Aorta (tissue), 5 donors: Measurements from ENCODE around the gene WHRN. TPM values are rescaled to one million over a fixed set of nuclear protein-coding genes. Genes with fewer than 3 reads are reported as not detected.
A peak's percentile ranks its signal among the peaks of the same experiment; 100 is the strongest.

ENCODE experiments used
- ATAC-seq: fragments of 200-7000 bp; cut with Tn5 transposase; one replicate; pipeline ENCODE4 v1.9.1; 2022; ENCODE audit warnings: moderate library complexity; ENCODE audit not compliant: low FRiP score
- DNase-seq, 2 donors: peaks; one replicate each; pipeline ENCODE4 v3.0.0-alpha.2; 2020
- H3K27ac ChIP-seq, 2 donors: one replicate each; pipeline ENCODE4 v1.5.1; 2013; ENCODE audit warnings: low read length in 2 of 2, mild to moderate bottlenecking in 2 of 2, moderate library complexity in 2 of 2, control low read depth in 1 of 2, inconsistent platforms in 1 of 2, low read depth in 1 of 2
- H3K27me3 ChIP-seq, 2 donors: one replicate each; pipeline ENCODE4 v1.6.1; 2013; ENCODE audit warnings: control low read depth in 1 of 2, low read length in 1 of 2, mild to moderate bottlenecking in 1 of 2, moderate library complexity in 1 of 2; ENCODE audit not compliant: insufficient read depth in 2 of 2, control insufficient read depth in 1 of 2
- H3K36me3 ChIP-seq, 2 donors: one replicate each; pipeline ENCODE4 v1.6.1; 2013; ENCODE audit warnings: control low read depth in 1 of 2, low read length in 1 of 2, mild to moderate bottlenecking in 1 of 2; ENCODE audit not compliant: insufficient read depth in 2 of 2, control insufficient read depth in 1 of 2
- H3K4me1 ChIP-seq, 2 donors: one replicate each; pipeline ENCODE4 v1.6.1; 2013; ENCODE audit warnings: low read length in 2 of 2, control low read depth in 1 of 2, mild to moderate bottlenecking in 1 of 2, moderate library complexity in 1 of 2; ENCODE audit not compliant: insufficient read depth in 2 of 2, control insufficient read depth in 1 of 2
- H3K4me3 ChIP-seq, 2 donors: one replicate each; pipeline ENCODE4 v1.5.1; 2013; ENCODE audit warnings: low read length in 2 of 2, control low read depth in 1 of 2, mild to moderate bottlenecking in 1 of 2
- H3K9me3 ChIP-seq: one replicate; pipeline ENCODE4 v1.6.1; 2013; ENCODE audit warnings: mild to moderate bottlenecking, low read length; ENCODE audit not compliant: control insufficient read depth
- WGBS, 2 donors: extraction: QIAGEN DNeasy Blood & Tissue Kit; methylation state at CpG; one replicate each; pipeline ENCODE4 v1.1.7; 2013; 5-methylcytosine and 5-hydroxymethylcytosine counted together
- intact Hi-C, 2 donors: fragments of 100-400 bp; cut with DNase I; formaldehyde crosslinking; loops; one replicate each; pipeline versions ENCODE4 v1.14.2 to v1.15.0; 2022
- polyA plus RNA-seq, 2 donors: library from polyadenylated mRNA; stranded (reverse); fragments of 200-250 nt; gene quantifications; one replicate each; pipeline ENCODE4 v1.2.3, GENCODE V29; 2013
- total RNA-seq, 2 donors: library from RNA; stranded (reverse); fragmentation: NEBNext Ultra II Directional; extraction: Animal tissue kit (Norgen Biotek cat#: 25700); gene quantifications; one replicate each; pipeline ENCODE4 v1.2.1, GENCODE V29; 2021
- donor health status: healthy with polysubstance abuse.
- donor health status: Bipolar disorder and iron deficiency.
- donor health status: DM: no; HTN: no; CAD: no.
- donor health status: DM: no; HTN: no; CAD: no.
- donor health status: DM: yes; HTN: yes; CAD: no.

Gene WHRN
- total and polyA plus RNA-seq, 4 donors: 1.5 to 4.0 (median 3.6) TPM

GRCh38 chr9:114403153-114403756 is 102.0 kb downstream of the WHRN start:
- Histone ChIP-seq H3K4me3 (no peak overlapping the region), H3K27ac (no peak overlapping the region), H3K27me3 (no peaks in the 10 kb centered on the region), H3K4me1 (no peaks in the 10 kb centered on the region), H3K9me3 (no peaks in the 10 kb centered on the region), H3K36me3 (no peaks in the 10 kb centered on the region)
- DNase-seq (no peak), ATAC-seq (no peak)
- intact Hi-C loops: loop anchor here in 1 of 2 donors (5.0 to 10.0 kb wide), 2 partner anchors 182 to 614 kb away; partner anchors contain the start of gene ATP6V1G1
- WGBS, 2 donors: 90 to 91% methylated on average over 16 of the region's 16 CpGs

DNA sequence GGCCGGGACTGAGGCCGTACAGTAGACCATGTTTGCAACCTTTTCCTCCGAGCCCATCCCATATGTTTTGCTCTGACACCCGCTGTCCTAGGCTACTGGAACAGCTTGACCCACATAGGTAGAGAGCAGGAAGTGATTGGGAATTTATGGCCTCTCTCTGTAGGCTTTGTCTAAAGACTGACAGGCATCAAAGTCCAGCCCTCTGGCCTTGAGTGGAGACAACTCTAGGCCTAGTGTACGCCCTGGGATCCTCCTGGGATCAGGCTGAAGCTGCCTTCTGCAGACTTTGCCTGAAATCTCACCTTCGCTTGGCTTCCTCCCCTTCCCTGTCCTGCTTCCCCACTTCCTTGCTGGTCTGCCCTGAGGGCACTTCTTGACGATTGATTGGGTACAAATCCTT is 103.9 kb downstream of the WHRN start:
- H3K4me3 ChIP-seq: no peak overlapping the region
- intact Hi-C loops: loop anchor here in 1 of 2 donors (5.0 to 10.0 kb wide), 2 partner anchors 183 to 616 kb away; partner anchors contain the start of gene ATP6V1G1
- no peaks in the 10 kb centered on the region for H3K36me3 ChIP-seq
- H3K27ac ChIP-seq: no peak overlapping the region
- H3K9me3 ChIP-seq: no peaks in the 10 kb centered on the region
- peaks cover 0 to 2% of the 10 kb centered on the region in 2 donors for H3K4me1 ChIP-seq
- no peak for ATAC-seq
- no peak for DNase-seq
- WGBS, 2 donors: 81 to 82% methylated on average over 7 of the region's 7 CpGs
- no peaks in the 10 kb centered on the region for H3K27me3 ChIP-seq

- peaks cover 0 to 2% of the 10 kb centered on the region in 2 donors for H3K4me1 ChIP-seq
- intact Hi-C loops: loop anchor here in 1 of 2 donors (5.0 to 10.0 kb wide), 2 partner anchors 184 to 617 kb away; partner anchors contain the start of gene ATP6V1G1
- ATAC-seq: no peak
- no peaks in the 10 kb centered on the region for H3K9me3 ChIP-seq
- H3K27ac ChIP-seq: no peak overlapping the region
- 63 to 72% methylated on average over 2 of the region's 2 CpGs for WGBS, 2 donors
- no peaks in the 10 kb centered on the region for H3K27me3 ChIP-seq
- no peaks in the 10 kb centered on the region for H3K36me3 ChIP-seq
- no peak for DNase-seq
- no peak overlapping the region for H3K4me3 ChIP-seq
Measured at GRCh38 chr9:114400772-114401171, 104.5 kb downstream of the WHRN start.

- intact Hi-C loops: loop anchor here in 1 of 2 donors (5.0 to 10.0 kb wide), 2 partner anchors 185 to 617 kb away; partner anchors contain the start of gene ATP6V1G1
- Histone ChIP-seq H3K4me3 (no peak overlapping the region), H3K9me3 (no peaks in the 10 kb centered on the region), H3K27ac (no peak overlapping the region), H3K4me1 (peaks cover 0 to 2% of the 10 kb centered on the region in 2 donors), H3K27me3 (no peaks in the 10 kb centered on the region), H3K36me3 (no peaks in the 10 kb centered on the region)
- WGBS, 2 donors: 42 to 58% methylated on average over 1 of the region's 1 CpG
- DNase-seq (no peak), ATAC-seq (no peak)
Measured at GRCh38 chr9:114400219-114400618, 105.1 kb downstream of the WHRN start.

DNA sequence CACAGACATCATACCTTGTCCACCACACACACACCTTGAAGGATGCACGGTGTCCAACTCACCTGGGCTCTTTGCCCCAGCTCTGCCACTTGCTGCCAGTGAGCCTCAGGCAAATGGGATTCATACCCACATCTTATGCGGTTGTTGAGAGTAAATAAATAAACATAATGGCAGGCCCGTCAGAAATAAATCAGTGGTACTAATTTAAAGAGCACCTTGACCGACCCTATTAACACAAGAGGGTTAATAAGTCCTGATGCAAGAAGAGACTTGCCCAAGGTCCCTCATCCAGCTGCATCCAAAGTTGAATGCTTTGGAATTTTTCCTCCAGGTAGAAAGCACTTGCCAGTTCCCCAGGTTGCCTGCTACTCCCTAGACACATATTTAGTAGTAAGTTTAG is 105.9 kb downstream of the WHRN start:
- WGBS, 2 donors: 84 to 92% methylated on average over 4 of the region's 4 CpGs
- peaks cover 0 to 2% of the 10 kb centered on the region in 2 donors for H3K4me1 ChIP-seq
- intact Hi-C loops: no loop called here
- no peak for ATAC-seq
- no peaks in the 10 kb centered on the region for H3K27me3 ChIP-seq
- no peak overlapping the region for H3K4me3 ChIP-seq
- no peak for DNase-seq
- no peaks in the 10 kb centered on the region for H3K36me3 ChIP-seq
- no peaks in the 10 kb centered on the region for H3K9me3 ChIP-seq
- H3K27ac ChIP-seq: no peak overlapping the region

DNA sequence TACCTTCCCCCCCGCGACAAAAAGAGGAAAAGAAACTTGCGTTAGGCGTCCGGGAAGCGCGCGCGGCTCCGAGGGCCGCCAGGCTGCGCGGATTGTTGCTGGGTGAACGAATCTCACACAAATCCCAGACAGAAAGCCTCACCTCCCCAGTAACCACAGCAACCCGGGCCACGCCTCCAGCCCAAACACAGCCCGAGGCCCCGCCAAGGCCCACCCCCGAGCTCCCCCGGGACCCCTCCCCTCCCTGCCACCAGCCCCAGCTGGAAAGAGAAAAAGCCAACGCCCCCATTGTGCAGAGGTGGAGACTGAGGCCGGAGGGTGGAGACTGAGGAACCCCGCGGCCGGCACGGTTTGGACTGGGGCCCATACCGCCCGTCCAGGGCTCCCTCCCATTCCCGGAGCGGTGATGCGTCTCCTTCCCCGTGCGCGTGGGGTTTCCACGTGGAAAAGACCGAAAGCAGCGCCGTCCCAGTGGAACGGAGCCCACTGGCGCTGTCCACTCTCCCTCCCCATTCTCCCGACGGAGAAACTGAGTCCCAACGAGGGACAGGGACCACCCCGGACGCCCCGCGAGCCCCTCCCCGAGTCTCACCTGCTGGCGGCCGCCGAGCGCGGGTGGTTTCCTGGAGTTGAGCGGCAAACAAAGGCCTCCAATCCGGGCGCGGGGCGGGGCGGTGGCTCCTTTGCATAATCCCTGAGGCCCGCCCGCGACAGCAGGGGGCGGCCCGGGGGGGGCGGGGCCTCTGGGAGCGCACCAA is 107.2 kb downstream of the WHRN start:
- H3K36me3 ChIP-seq: no peaks in the 10 kb centered on the region
- peak overlapping the region in 1 of 2 donors; percentile 78 for H3K27ac ChIP-seq
- WGBS, 2 donors: 0% methylated on average over 57 to 66 of the region's 66 CpGs
- peaks cover 0 to 2% of the 10 kb centered on the region in 2 donors for H3K4me1 ChIP-seq
- intact Hi-C loops: no loop called here
- ATAC-seq (peak; percentile 95), DNase-seq (peak; percentile 98 to 99)
- H3K27me3 ChIP-seq: no peaks in the 10 kb centered on the region
- H3K4me3 ChIP-seq: peak overlapping the region; percentile 56 to 76
- no peaks in the 10 kb centered on the region for H3K9me3 ChIP-seq

GRCh38 chr9:114397219-114397847 is 107.9 kb downstream of the WHRN start:
- H3K4me3 ChIP-seq: peak overlapping the region; percentile 56 to 76
- 12 to 15% methylated on average over 14 of the region's 14 CpGs for WGBS, 2 donors
- H3K36me3 ChIP-seq: no peaks in the 10 kb centered on the region
- no peaks in the 10 kb centered on the region for H3K27me3 ChIP-seq
- ATAC-seq (no peak), DNase-seq (no peak)
- H3K4me1 ChIP-seq: peaks cover 0 to 2% of the 10 kb centered on the region in 2 donors
- intact Hi-C loops: no loop called here
- peak overlapping the region in 1 of 2 donors; percentile 78 for H3K27ac ChIP-seq
- H3K9me3 ChIP-seq: no peaks in the 10 kb centered on the region

DNA sequence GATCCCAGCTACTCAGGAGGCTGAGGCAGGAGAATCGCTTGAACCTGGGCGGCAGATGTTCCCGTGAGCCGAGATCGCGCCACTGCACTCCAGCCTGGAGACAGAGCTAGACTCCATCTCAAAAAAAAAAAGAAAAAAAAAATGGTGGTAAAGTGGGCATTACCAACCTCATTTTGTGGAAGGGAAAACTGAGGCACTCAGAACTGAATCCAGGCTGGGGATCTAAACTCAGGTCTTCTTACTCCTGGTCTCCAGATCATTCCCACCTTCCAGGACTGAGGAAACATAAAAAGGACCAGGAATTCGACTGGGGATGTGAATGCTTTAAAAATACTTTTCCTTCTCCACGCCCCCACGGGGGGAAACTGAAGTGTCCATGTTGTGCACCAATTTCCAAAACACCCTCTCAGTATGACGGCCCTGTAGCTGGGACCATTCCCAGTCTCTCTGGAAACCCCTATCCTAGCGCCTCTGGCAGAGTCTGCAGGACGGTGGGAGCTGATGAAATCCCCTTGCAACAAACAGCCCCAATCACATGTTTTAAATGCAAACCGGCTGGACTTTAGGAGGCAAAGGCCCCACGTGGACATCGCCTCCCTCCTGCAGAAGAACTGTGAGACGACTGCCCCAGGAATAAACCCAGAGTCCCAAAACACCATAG is 108.6 kb downstream of the WHRN start:
- no peak for ATAC-seq
- intact Hi-C loops: no loop called here

More for the DNA sequence above, 108.6 kb downstream of the WHRN start:
- Histone ChIP-seq H3K4me3 (no peak overlapping the region), H3K27ac (peak overlapping the region in 1 of 2 donors; percentile 58), H3K36me3 (no peaks in the 10 kb centered on the region), H3K4me1 (peaks cover 0 to 2% of the 10 kb centered on the region in 2 donors), H3K27me3 (no peaks in the 10 kb centered on the region), H3K9me3 (no peaks in the 10 kb centered on the region)
- DNase-seq: no peak
- 41 to 44% methylated on average over 16 of the region's 16 CpGs for WGBS, 2 donors
